PC-9 (cell line): ENCODE results near the gene HTR2B.

Source experiments
- CTCF ChIP-seq: fragments of 200-600 bp; sonication (generic); conservative IDR thresholded peaks from 2 replicates; pipeline ENCODE4 v1.6.1; 2017; ENCODE audit warnings: mixed run types, antibody characterized with exemption, mild to moderate bottlenecking, moderate library complexity
- EZH2 ChIP-seq: fragments of 200-600 bp; sonication (generic); IDR thresholded peaks from 2 replicates; pipeline ENCODE4 v1.8.0; 2017; ENCODE audit warnings: antibody characterized with exemption, low read depth

- no peak for TF ChIP-seq CTCF
- TF ChIP-seq EZH2, result no peak
These were observed 7.3 kb upstream of the HTR2B start for GRCh38 chr2:231132129-231132528.
